DMS53 (cell line): ENCODE results near the gene MOCOS.
A peak's percentile ranks its signal among the peaks of the same experiment; 100 is the strongest.
"Not testable (repeated sequence)": the region's sequence is repeated elsewhere in the genome, so short reads cannot be mapped to it uniquely, and the experiment has no call there.

Experiments used
- DNase-seq: peaks from one replicate; lab custom pipeline; 2025; lab: John Stamatoyannopoulos, UW

Gene MOCOS, protein sequence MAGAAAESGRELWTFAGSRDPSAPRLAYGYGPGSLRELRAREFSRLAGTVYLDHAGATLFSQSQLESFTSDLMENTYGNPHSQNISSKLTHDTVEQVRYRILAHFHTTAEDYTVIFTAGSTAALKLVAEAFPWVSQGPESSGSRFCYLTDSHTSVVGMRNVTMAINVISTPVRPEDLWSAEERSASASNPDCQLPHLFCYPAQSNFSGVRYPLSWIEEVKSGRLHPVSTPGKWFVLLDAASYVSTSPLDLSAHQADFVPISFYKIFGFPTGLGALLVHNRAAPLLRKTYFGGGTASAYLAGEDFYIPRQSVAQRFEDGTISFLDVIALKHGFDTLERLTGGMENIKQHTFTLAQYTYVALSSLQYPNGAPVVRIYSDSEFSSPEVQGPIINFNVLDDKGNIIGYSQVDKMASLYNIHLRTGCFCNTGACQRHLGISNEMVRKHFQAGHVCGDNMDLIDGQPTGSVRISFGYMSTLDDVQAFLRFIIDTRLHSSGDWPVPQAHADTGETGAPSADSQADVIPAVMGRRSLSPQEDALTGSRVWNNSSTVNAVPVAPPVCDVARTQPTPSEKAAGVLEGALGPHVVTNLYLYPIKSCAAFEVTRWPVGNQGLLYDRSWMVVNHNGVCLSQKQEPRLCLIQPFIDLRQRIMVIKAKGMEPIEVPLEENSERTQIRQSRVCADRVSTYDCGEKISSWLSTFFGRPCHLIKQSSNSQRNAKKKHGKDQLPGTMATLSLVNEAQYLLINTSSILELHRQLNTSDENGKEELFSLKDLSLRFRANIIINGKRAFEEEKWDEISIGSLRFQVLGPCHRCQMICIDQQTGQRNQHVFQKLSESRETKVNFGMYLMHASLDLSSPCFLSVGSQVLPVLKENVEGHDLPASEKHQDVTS

DNA sequence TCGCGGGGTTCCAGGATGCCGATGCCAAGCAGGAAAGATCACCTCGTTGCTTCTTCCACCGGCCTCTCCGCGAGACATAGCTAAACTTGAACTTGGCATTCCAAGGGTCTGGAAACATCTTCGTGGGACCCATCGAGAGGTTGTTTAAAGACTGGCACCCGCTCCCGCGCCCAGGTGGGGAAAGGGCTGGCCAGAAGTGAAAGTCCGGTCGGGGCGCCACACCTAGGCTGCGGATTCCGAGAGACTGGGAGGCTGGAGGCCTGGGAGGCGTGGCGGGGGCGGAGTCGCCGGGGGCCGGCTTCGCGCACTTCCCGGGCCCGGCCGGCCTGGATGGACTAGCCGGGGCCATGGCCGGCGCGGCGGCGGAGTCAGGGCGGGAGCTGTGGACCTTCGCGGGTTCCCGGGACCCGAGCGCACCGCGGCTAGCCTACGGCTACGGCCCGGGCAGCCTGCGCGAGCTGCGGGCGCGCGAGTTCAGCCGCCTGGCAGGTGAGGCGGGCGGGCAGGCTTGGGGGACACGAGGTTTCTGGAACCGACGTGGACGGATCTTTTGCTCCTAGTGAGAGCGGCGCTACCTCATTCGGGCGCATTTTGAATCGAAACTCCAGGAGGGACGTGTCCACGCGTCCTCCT, at the start of gene MOCOS:
Gene MOCOS, plus strand, starts transcription at position 305 of the 633 bp plus-strand sequence. Its CDS starts 43 bp downstream, at position 348.
- peak; percentile 85 for DNase-seq

DNA sequence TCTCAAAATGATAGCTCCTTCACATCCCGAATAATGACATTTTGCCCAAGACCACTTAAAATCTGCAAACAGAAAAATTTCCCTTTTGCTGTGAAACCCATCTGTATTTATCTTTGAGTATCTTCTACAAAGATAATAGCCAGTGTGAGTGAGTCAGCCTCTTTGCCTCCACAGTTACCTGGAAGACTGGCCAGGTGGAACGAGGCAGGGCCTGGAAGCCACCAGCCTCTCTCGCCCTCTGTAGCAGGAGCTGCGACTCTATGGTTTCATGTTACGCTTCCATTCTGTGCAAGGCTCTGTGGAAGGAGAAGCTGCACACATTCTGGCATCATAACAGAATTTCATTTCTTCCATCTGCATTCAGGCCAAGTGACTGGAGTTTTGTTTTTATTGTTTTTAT, 48.1 kb upstream of the MOCOS start:
- DNase-seq = peak; percentile 91

DNA sequence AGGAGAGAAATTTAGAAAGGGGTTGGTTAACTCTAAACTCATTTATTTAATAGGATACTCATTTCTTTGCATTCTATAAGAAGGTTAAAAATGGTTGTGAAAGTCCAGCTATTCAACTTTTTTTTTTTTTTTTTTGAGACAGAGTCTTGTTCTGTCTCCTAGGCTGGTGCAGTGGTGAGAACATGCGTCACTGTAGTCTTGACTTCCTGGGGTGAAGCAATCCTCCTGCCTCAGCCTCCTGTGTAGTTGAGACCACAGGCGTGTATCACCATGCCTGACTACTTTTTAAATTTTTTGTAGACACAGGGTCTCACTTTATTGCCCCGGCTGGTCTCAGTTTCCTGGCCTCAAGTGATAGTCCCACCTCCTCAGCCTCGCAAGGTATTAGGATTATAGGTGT, 45.7 kb upstream of the MOCOS start:
- no peak for DNase-seq

DNA sequence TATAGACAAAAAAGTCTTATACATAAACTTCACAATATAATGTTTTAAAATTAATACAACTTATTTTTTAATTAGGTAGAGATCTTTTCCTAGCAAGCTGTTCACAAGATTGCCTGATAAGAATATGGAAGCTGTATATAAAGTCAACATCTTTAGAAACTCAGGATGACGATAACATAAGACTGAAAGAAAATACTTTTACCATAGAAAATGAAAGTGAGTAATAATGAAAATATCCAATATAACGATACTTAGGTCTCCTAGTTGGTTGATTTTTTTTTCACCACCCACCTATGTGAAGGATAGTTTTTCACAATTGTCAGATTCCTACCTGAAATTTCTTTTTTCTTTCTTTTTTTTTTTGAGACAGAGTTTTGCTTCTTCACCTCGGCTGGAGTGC, 44.5 kb upstream of the MOCOS start:
- no peak for DNase-seq

DNA sequence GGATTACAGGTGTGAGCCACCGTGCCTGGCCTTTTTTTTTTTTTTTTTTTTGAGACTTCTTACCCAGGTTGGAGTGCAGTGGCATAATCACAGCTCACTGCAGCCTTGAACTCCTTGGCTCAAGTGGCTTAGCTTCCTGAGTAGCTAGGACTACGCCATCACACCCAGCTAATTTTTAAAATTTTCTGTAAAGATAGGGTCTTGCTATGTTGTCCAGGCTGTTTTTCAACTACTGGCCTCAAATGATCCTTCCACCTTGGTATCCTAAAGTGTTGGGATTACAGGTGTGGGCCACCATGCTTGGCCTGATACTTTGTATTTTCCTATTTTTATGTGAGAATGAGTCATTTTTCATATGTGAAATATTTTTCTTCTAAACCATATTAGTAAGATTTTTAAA, 43.9 kb upstream of the MOCOS start:
- DNase-seq = no peak

DNA sequence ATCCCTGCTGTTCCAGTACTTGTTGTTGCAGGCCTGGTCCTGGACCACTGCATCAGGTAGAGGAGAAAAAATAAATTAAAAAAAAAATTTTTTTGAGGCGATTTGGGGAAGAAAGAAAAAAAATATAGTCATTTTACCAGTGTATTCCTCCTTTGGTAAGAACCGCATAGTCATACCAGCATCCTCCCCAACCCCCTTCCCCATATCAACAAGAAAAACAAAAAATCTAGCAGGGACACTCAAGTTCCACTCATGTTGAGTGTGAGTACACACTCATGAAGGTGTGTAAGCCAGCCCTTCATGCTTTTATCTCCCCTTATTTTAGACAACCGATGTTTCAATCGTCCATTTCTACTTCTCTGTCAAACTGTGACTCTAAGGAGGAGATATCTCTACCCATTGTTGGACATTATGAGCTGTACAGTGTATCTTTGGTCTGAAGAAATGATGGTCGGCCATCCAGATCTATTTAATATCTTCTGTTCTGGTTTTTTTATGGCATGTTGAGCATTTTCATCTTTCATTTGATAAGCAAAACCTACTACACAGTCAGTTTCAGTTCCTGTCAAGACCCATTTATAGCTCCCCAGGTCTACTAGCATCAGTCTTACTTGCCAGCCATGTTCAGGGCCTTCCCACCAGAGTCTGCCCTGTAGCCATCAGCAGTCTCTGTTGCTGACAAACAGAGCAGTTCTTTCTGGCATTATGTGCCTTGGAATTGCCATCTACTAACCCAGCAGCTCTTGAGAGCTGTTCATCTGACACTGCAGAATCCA, 37.6 kb upstream of the MOCOS start:
- no peak for DNase-seq

DNA sequence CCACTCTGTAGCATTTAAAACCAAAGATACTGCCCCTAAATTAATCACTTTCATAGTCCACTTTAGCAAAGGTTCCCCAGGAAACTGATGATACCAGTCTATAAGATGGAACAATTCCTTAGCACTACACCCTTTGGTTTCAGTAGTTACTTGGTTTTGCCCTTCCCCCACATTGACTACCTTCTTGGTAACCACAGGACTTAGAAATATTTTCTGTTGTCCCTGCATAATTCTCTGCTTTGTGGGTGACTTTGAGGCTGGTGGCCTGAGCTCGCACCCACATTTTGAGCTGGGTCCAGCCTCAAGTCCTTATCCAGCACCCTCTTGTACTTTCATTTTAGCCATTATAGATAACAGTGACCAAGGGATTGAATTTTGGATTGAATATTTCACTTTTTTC, 34.5 kb upstream of the MOCOS start:
- DNase-seq = no peak

DNA sequence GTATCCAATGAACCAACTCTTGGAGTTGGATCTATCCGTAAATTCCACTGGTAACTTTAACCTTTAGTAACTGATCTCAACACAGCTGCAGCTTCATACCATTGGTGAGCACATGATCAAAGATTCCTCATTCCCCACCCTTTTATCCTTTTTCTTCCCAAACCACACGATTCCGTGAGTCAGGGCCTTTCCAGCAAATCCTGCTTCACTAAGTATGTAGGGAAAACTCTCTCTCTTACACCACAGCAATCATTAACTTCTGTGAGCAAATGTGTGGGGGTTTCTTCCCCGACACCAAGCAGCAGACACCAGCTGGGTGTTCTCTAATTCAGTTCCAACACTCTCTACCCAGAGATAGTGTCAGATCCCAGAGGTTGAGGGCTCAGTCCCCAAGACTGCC, 34.1 kb upstream of the MOCOS start:
- DNase-seq = no peak

DNA sequence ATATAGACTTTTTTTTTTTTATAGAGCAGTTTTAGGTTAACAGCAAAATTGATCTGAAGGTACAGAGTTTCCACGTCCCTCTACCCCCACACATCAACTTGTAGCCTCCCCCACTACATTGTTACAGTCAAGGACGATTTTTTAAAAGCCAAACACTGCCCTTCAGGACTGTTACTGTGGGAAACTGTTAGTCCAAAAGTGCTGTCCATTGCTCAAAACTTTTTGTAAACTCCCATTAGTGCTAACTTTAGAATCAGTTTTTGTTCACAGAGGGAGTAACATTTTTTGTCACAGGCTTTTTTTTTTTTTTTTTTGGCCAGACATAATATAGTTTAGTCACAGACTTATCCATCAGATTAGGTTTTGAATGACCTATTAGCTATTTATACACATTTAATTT, 33.5 kb upstream of the MOCOS start:
- DNase-seq = no peak

DNA sequence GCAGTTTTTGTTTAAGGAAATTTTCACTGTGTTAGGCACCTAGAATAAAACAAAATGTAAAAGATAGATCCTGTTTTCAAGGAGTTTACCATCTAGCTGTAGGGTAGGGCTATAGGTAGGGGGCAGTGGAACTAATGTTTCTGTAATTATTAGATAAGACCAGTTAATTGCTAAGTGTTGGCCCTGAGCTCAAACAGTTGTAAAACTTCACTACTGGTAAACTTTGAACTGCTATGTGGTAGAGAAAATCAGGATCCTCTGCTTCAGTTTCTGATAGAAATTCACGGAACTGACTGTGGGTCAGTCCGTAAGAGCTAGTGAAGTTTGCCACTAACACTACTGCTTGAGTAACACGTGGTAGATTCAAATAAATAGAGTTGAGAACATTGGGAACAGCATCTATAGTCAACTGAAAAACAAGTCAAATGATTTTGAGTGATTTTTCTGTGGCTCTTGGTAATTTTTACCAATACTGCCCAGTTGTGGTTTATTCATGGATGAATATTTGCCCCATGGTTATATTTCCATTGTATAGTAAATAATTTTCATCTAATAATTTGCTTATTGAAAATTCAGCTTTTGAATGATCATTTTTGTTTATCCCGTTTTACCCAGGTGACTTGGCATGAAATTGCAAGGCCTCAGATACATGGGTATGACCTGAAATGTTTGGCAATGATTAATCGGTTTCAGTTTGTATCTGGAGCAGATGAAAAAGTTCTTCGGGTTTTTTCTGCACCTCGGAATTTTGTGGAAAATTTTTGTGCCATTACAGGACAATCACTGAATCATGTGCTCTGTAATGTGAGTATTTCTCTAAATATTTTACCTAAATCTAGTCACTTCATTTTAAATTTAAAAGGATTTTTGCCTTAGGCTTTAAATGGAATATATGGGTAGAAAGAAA, 31.2 kb upstream of the MOCOS start:
- DNase-seq = no peak

DNA sequence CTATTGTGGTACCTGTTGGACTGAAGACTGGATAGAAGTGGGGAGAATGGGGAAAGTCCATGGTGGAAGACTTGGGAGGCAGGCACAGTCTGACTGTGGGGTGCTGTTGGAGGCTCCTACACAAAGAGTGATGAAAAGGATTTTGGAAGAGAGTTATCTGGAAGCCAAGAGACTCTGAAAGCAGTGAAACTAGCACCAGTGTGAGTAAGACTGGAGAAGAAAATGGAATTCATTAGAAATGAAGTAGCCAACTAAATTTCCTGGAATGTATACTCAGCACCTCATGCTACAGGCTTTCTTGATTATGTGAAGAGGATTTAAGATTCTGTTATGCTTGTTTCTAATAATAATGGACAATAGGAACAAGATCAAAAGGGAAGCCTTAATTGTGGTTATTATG, 29.9 kb upstream of the MOCOS start:
- DNase-seq = no peak

DNA sequence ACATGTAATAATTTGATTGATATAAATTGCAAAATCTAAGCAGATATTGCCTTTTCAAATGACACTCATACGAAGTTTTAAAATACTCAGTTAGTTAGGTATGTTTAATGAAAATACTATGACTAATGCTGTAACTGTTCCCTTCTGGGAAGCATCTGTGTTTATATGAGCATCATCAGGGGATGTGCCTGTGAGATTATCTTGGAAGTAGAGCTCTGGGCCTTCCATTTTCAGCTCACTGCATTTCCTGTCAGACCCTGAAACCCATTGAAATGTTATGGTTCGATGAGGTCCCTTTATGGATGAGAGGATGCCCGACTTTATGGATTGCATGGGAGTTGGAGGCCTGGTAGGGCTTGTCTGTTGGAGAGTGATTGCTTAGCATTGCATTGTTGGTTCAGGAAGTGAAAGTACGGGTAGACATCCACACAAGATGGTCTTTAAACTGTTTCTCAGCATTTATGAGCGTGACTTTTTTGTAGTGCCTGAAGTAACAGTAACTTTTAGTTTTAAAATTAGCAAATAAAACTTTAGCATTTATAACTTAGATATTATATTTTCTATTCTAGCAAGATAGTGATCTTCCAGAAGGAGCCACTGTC, 28.9 kb upstream of the MOCOS start:
- DNase-seq = peak; percentile 6

DNA sequence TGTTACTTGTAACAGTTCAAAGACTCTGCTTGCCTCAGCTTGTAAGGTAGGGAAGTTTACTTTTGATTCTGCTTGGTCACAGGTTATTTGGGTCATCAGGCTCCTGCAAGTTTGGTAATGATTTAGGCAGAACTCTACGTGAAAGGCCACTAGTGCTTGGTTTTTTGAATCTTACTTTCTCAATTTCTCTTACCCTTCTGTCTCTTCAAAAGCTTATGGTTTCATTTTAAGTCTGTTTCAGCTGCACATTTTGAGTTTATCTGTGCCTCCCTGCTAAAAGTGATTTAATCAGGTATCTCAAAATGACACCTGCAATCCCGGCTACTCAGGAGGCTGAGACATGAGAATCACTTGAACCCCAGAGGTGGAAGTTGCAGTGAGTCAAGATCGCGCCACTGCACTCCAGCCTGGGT, 26.3 kb upstream of the MOCOS start:
- DNase-seq = no peak

DNA sequence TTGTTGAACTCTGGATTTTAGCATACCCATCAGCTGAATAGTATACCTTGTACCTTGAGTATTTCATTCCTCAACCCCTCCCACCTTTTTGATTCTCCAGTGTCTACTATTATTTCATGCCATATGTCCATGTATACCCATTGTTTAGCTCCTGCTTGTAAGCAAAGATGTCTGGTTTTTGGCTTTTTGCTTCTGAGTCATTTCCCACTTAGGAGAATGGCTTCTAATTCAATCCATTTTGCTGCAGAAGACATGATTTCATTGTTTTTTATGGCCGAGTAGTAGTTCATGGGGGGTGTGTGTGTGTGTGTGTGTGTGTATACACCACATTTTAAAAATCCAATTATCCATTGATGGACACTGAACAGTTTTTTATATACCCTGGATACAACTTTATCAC, 24.3 kb upstream of the MOCOS start:
- DNase-seq = no peak

DNA sequence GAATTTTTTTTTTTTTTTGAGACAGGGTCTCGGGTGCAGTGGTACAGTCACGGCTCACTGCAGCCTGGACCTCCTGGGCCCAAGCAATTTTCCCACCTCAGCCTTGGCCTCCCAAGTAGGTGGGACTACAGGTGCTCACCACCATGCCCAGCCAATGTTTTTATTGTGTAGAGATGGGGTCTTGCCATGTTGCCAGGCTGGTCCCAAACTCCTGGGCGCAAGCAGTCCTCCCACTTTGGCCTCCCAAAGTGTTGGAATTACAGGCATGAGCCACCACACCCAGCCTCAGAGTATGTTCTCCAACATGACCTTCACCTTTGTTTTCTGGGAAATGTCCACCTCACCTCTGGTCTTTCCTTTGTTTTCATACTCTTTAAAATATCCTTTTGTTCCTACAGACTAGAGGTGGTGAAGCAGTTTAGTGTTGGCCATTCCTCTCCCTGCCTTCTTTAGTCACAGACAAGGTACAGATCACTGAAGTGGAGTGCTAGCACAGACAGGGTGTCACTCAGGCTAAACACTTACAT, 19.5 kb upstream of the MOCOS start:
- no peak for DNase-seq

DNA sequence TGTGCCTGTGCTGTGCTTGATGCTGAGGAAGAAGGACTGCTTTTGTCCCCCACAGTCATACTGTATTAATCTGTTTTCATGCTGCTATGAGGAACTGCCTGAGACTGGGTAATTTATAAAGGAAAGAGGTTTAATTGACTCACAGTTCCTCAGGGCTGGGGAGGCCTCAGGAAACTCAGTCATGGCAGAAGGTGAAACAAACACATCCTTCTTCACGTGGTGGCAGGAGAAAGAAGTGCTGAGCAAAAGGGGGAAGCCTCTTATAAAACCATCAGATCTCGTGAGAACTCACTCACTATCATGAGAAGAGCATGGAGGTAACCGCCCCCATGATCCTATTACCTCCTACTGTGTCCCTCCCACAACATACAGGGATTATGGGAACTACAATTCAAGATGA, 19.0 kb upstream of the MOCOS start:
- not testable (repeated sequence) for DNase-seq

DNA sequence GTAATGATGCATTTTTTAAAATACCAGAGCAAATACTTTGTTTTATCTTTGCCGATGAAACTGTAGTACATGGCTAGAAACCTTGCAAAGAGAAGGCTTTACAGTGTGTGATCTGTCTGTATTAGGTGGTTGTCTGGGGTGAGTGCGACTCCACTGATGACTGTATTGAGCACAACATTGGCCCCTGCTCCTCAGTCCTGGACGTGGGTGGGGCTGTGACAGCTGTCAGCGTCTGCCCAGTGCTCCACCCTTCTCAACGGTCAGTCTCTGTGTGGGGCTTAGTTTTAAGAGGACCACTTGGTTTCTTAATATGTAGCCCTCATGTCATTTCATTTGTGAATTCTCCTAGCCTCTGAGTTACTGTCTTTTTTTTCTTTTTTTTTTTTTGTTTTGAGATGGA, 17.4 kb upstream of the MOCOS start:
- no peak for DNase-seq

DNA sequence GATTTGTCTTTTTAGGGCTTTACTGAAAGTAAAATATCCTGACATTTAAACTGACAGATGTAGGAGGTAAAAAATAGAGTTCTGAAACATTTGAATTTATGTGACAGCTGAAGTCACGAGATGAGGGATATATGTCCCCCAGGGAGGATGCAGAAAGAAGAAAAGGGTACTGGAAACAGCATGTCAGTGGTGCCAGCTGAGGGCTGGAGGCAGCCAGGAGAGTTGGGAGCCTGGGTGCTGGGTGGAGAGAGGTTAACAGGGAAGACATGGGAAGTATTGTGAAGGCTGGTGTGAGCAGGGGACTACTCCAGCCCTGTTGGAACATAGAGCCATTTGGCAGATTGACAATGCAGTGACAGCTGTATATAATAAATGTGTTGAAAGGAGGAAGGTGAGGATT, 11.8 kb upstream of the MOCOS start:
- no peak for DNase-seq

DNA sequence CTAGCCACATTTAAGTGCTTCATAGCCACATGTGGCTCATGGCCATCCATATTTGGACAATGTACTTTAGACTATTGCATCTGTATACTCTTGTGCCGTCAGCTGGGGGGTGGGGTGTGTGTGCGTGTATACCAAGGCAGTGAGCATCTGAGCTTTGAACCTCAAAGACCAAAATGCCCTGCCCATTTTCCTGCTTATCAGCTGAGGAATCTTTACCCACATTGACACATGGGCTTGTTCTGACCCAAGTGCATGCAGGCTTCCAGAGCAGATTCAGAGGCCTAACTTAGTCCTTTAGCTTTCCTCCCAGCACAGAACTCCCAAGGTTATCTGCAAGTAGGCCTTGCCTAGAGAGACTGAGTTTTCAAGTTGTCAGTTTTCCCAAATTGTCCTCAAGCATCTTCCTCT, 11.1 kb upstream of the MOCOS start:
- DNase-seq = no peak

DNA sequence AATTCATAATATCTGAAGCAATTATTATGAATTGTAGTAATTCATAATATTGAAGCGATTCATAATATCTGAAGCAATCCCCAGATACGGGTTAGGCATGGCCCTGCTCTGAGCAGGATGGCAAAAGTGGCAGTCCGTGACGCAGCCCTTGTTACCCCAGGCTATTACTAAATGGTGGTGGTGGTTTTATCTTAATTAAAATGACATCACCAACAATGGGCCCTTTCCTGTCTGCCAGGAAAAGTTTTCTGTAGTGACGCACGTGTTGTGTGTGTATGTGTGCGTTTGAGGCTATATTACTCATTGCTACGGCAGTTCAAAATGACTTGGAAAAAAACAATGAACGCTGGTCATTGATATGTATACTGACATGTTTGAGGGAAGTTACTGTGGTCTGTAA, 10.6 kb upstream of the MOCOS start:
- no peak for DNase-seq
